T-helper 2 cell treated with Interferon-gamma antibody and Interleukin-4, amounts not matched to agents 5 μg/mL and 100 μg/mL, for 36 hours (primary cell): ENCODE results near the gene SYTL4.

Experiments used
- DNase-seq: peaks from one replicate; pipeline ENCODE4 v3.0.0; 2021; ENCODE audit warnings: low spot score
- H3K27ac Mint-ChIP-seq: one replicate; pipeline ENCODE4 v1.8.0; 2021; ENCODE audit warnings: mild to moderate bottlenecking, mixed read lengths
- H3K27me3 Mint-ChIP-seq: one replicate; pipeline ENCODE4 v1.8.0; 2021; ENCODE audit warnings: low read depth, mixed read lengths
- H3K36me3 Mint-ChIP-seq: one replicate; pipeline ENCODE4 v1.8.0; 2021; ENCODE audit warnings: low read depth, mixed read lengths
- H3K4me1 Mint-ChIP-seq: one replicate; pipeline ENCODE4 v1.8.0; 2021; ENCODE audit warnings: low read depth, mixed read lengths
- H3K4me3 Mint-ChIP-seq: one replicate; pipeline ENCODE4 v1.8.0; 2022; ENCODE audit warnings: mild to moderate bottlenecking, moderate library complexity, mixed read lengths
- H3K9me3 Mint-ChIP-seq: one replicate; pipeline ENCODE4 v1.8.0; 2021; ENCODE audit warnings: mixed read lengths

The SYTL4 gene

DNA sequence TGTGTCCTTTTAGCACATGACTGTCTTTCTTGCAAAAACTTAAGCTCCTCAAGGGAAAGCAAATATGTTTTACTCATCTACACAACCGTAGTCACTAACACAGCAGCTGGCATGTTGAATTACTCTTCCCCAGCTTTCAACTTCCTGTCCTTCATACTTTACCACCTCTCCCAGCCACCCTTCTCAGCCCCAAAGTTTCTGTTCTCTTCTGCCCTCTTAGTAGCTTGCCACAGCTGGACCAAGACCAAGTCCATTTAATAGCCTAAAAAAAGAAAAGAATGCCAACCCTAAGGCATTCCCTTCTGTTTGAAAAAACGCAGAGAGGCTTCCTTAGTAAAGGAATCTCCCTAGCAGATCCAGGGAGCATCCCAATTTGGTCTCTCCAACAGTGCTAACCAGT, 51.2 kb downstream of the SYTL4 start:
- no peak for DNase-seq
- Mint-ChIP-seq H3K4me1 (no peaks in the 10 kb centered on the region), H3K4me3 (no peak overlapping the region), H3K27me3 (no peaks in the 10 kb centered on the region), H3K27ac (no peak overlapping the region), H3K9me3 (no peaks in the 10 kb centered on the region), H3K36me3 (no peaks in the 10 kb centered on the region)

DNA sequence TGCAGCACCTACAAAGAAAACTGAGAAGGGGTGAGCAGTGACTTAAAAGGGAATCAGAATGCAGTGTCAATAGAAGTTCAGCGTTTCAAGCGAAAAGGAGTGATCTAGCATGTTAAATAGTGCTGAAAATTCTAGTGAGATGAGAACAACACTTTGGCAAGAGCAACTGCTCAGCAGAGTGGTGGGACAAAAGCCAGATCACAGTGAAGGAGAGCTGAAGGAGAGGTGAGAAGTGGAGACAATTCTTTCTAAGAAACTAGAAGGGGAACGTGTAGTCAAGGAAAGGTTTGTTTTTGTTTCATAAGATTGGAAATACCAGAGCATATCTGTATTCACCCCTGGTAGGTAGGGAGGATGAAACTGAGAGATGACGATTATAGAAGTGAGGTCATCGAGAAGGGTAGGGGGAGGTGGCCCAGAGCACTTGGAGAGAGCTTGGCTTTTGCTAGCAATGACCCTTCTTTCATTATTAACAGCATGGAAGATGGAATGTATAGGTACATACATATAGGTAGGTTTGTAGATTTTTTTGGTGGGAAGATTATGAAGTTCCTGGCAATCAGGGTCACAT, 54.2 kb downstream of the SYTL4 start:
- Mint-ChIP-seq H3K27ac (no peak overlapping the region), H3K4me3 (no peak overlapping the region), H3K4me1 (no peaks in the 10 kb centered on the region), H3K9me3 (no peaks in the 10 kb centered on the region), H3K36me3 (no peaks in the 10 kb centered on the region), H3K27me3 (no peaks in the 10 kb centered on the region)
- DNase-seq, result no peak

DNA sequence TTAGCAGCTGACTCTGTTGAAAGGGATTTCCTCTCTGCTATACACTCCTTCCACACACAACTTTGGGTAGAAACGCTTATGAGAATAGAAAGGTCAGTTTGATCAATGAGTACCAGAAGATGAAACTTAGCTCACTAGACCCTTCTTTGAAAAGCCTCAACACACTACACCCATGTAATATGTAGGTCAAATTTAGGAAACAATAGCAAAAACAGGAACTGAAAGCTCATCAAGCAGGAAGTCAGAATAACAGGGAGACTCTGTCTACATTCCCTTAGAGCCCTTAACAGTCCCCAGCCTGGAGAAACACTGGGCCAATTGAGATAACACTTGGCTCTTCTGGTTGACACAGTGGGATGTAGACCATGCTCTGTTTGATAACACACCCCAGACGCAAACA, 57.2 kb downstream of the SYTL4 start:
- Mint-ChIP-seq H3K27ac (no peak overlapping the region), H3K36me3 (no peaks in the 10 kb centered on the region), H3K27me3 (no peaks in the 10 kb centered on the region), H3K4me1 (no peaks in the 10 kb centered on the region), H3K4me3 (no peak overlapping the region), H3K9me3 (no peaks in the 10 kb centered on the region)
- DNase-seq, result no peak

DNA sequence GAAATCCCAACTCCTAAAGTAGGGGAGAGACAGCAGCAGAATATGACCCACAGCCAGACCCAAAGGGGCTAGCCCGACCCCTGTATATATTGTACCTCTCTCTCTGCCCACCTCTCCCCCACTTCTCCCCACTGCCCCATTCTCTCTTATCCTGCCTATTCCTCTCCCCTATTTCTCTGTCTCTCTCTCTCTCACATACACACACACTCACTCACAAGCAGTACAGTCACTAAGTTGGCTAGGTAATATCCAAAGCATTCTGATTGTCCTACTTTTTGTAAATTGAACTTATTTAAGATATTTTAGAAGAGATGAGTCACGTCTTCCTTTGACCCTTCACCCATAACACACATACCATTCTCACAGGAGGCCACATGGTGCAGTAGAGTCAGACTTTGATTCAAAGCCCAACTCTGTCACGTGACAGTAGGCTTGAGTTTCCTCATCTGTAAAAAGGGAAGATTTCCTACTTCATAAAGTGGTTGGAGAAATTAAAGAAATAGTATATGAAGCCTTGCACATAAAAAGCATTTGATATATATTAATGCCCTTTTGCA, 58.4 kb downstream of the SYTL4 start:
- no peak overlapping the region for H3K4me3 Mint-ChIP-seq
- DNase-seq, result no peak
- no peaks in the 10 kb centered on the region for H3K27me3 Mint-ChIP-seq
- no peak overlapping the region for H3K27ac Mint-ChIP-seq
- no peaks in the 10 kb centered on the region for H3K4me1 Mint-ChIP-seq
- no peaks in the 10 kb centered on the region for H3K36me3 Mint-ChIP-seq
- H3K9me3 Mint-ChIP-seq, result no peaks in the 10 kb centered on the region

GRCh38 chrX:100672966-100673365, 59.0 kb downstream of the SYTL4 start:
- no peak for DNase-seq
- no peak overlapping the region for H3K4me3 Mint-ChIP-seq
- no peaks in the 10 kb centered on the region for H3K4me1 Mint-ChIP-seq
- H3K27ac Mint-ChIP-seq, result no peak overlapping the region
- no peaks in the 10 kb centered on the region for H3K27me3 Mint-ChIP-seq
- H3K36me3 Mint-ChIP-seq, result no peaks in the 10 kb centered on the region
- no peaks in the 10 kb centered on the region for H3K9me3 Mint-ChIP-seq

GRCh38 chrX:100663642-100664041, 68.3 kb downstream of the SYTL4 start:
- Mint-ChIP-seq H3K4me1 (no peaks in the 10 kb centered on the region), H3K27me3 (no peaks in the 10 kb centered on the region)

GRCh38 chrX:100662796-100663195, 69.1 kb downstream of the SYTL4 start:
- Mint-ChIP-seq H3K9me3 (no peaks in the 10 kb centered on the region), H3K36me3 (no peaks in the 10 kb centered on the region), H3K4me1 (no peaks in the 10 kb centered on the region), H3K27me3 (peaks cover 2% of the 10 kb centered on the region), H3K27ac (no peak overlapping the region), H3K4me3 (no peak overlapping the region)
- no peak for DNase-seq

More at GRCh38 chrX:100663642-100664041, 68.3 kb downstream of the SYTL4 start:
- Mint-ChIP-seq H3K36me3 (no peaks in the 10 kb centered on the region), H3K9me3 (no peaks in the 10 kb centered on the region), H3K4me3 (no peak overlapping the region), H3K27ac (no peak overlapping the region)
- DNase-seq, result no peak

GRCh38 chrX:100662170-100662569, 69.8 kb downstream of the SYTL4 start:
- Mint-ChIP-seq H3K4me3 (no peak overlapping the region), H3K9me3 (no peaks in the 10 kb centered on the region), H3K36me3 (no peaks in the 10 kb centered on the region), H3K4me1 (no peaks in the 10 kb centered on the region), H3K27ac (no peak overlapping the region), H3K27me3 (peaks cover 2% of the 10 kb centered on the region)
- DNase-seq, result no peak

GRCh38 chrX:100659431-100660137, 72.3 kb downstream of the SYTL4 start:
- Mint-ChIP-seq H3K27ac (no peak overlapping the region), H3K9me3 (no peaks in the 10 kb centered on the region), H3K36me3 (no peaks in the 10 kb centered on the region), H3K4me1 (no peaks in the 10 kb centered on the region), H3K27me3 (peaks cover 2% of the 10 kb centered on the region), H3K4me3 (no peak overlapping the region)
- DNase-seq, result no peak

GRCh38 chrX:100658941-100659381, 73.0 kb downstream of the SYTL4 start:
- Mint-ChIP-seq H3K36me3 (no peaks in the 10 kb centered on the region), H3K4me1 (no peaks in the 10 kb centered on the region), H3K4me3 (no peak overlapping the region), H3K9me3 (no peaks in the 10 kb centered on the region), H3K27ac (no peak overlapping the region), H3K27me3 (peaks cover 2% of the 10 kb centered on the region)
- no peak for DNase-seq

- Mint-ChIP-seq H3K36me3 (no peaks in the 10 kb centered on the region), H3K9me3 (no peaks in the 10 kb centered on the region), H3K27ac (no peak overlapping the region), H3K4me3 (no peak overlapping the region), H3K4me1 (no peaks in the 10 kb centered on the region), H3K27me3 (peaks cover 2% of the 10 kb centered on the region)
- no peak for DNase-seq
Measured at GRCh38 chrX:100654261-100654660, 77.7 kb downstream of the SYTL4 start.

DNA sequence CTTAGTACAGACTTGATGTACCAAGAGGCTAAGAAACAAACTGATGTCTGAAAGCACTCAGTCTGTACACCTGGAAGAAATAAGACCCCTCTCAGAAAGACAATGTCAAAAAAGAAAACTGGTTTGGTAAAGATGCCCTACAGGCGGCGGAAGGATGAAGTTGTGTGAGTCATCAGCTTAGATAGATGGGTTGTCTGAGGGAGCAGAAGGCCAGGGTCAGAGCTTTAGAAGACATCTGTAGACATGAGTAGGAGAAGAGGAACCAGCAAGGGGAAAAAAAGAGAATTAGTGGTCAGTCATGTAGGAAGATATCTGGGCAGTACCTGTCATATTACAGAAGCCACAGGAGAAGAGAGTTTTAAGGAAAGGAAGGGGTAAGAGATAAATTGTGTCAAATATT, 79.7 kb downstream of the SYTL4 start:
- Mint-ChIP-seq H3K4me1 (no peaks in the 10 kb centered on the region), H3K4me3 (no peak overlapping the region), H3K27ac (no peak overlapping the region), H3K27me3 (no peaks in the 10 kb centered on the region), H3K9me3 (no peaks in the 10 kb centered on the region), H3K36me3 (no peaks in the 10 kb centered on the region)
- DNase-seq, result no peak

DNA sequence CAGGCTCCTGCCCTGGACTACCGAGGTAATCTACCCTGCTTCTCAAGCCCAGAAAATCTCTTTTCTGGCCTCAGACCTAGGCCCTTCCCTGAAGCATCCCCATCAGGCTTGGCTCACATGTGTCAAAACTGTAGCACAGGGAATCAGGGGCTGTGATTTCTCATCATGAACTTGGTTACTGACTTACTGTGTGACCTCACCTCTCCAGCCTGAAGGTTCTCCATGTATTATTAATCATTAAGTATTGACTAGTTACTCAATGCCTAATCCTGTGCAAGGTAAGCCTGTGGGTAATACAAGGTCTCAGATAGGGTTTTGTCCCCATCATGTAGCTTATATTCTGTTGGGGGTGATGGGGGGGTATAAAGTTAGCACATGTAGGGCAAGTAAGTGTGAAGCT, 81.1 kb downstream of the SYTL4 start:
- H3K27me3 Mint-ChIP-seq, result no peaks in the 10 kb centered on the region

GRCh38 chrX:100649550-100650356, 82.2 kb downstream of the SYTL4 start:
- Mint-ChIP-seq H3K4me1 (no peaks in the 10 kb centered on the region), H3K36me3 (no peaks in the 10 kb centered on the region), H3K27me3 (peaks cover 2% of the 10 kb centered on the region), H3K9me3 (no peaks in the 10 kb centered on the region), H3K27ac (no peak overlapping the region), H3K4me3 (no peak overlapping the region)
- no peak for DNase-seq

More for the DNA sequence above, 81.1 kb downstream of the SYTL4 start:
- no peaks in the 10 kb centered on the region for H3K4me1 Mint-ChIP-seq
- H3K4me3 Mint-ChIP-seq, result no peak overlapping the region
- H3K9me3 Mint-ChIP-seq, result no peaks in the 10 kb centered on the region
- DNase-seq, result no peak
- H3K27ac Mint-ChIP-seq, result no peak overlapping the region
- no peaks in the 10 kb centered on the region for H3K36me3 Mint-ChIP-seq
